IPS-18a (cell line): ENCODE measurements around the gene ITGAL.

Experiments
- H3K27ac ChIP-seq: one replicate; pipeline ENCODE4 v1.5.1; 2013; ENCODE audit warnings: low read length
- H3K27me3 ChIP-seq: one replicate; pipeline ENCODE4 v1.6.1; 2013; ENCODE audit warnings: mild to moderate bottlenecking, low read length; ENCODE audit not compliant: control insufficient read depth, insufficient read depth
- H3K36me3 ChIP-seq: one replicate; pipeline ENCODE4 v1.6.1; 2013; ENCODE audit warnings: low read depth, low read length; ENCODE audit not compliant: control insufficient read depth
- H3K4me1 ChIP-seq: one replicate; pipeline ENCODE4 v1.6.1; 2013; ENCODE audit warnings: low read depth, low read length; ENCODE audit not compliant: control insufficient read depth
- H3K4me3 ChIP-seq: one replicate; pipeline ENCODE4 v1.5.1; 2013; ENCODE audit warnings: low read length
- H3K9ac ChIP-seq: one replicate; pipeline ENCODE4 v1.6.1; 2013; ENCODE audit warnings: mild to moderate bottlenecking, low read length, moderate library complexity
- H3K9me3 ChIP-seq: one replicate; pipeline ENCODE4 v1.6.1; 2013; ENCODE audit warnings: low read depth, low read length; ENCODE audit not compliant: control insufficient read depth

ITGAL gene

DNA sequence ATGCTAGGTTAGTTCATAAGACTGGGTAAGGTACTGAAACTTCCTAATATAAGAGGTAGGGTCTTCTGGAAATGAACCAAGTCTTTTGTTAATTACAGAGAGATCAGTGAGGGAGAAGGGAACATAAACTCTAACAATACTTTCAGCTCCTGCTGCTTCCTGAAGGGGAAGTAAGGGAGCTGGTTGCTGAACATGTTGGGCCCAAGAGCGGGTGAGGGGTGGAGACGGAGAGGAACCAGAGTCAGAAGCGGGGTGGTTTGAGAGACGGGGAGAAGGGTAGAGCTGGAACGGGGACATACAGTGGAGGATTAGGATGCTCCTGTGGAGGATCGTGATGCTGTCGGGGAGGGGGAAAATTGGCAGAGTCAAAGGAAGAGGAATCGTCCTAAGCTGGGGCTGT, 73.6 kb downstream of the ITGAL start:
- Histone ChIP-seq H3K36me3 (no peaks in the 10 kb centered on the region), H3K4me3 (no peak overlapping the region), H3K27me3 (no peaks in the 10 kb centered on the region), H3K9ac (no peak overlapping the region), H3K4me1 (peaks cover 39% of the 10 kb centered on the region), H3K9me3 (no peaks in the 10 kb centered on the region), H3K27ac (no peak overlapping the region)

DNA sequence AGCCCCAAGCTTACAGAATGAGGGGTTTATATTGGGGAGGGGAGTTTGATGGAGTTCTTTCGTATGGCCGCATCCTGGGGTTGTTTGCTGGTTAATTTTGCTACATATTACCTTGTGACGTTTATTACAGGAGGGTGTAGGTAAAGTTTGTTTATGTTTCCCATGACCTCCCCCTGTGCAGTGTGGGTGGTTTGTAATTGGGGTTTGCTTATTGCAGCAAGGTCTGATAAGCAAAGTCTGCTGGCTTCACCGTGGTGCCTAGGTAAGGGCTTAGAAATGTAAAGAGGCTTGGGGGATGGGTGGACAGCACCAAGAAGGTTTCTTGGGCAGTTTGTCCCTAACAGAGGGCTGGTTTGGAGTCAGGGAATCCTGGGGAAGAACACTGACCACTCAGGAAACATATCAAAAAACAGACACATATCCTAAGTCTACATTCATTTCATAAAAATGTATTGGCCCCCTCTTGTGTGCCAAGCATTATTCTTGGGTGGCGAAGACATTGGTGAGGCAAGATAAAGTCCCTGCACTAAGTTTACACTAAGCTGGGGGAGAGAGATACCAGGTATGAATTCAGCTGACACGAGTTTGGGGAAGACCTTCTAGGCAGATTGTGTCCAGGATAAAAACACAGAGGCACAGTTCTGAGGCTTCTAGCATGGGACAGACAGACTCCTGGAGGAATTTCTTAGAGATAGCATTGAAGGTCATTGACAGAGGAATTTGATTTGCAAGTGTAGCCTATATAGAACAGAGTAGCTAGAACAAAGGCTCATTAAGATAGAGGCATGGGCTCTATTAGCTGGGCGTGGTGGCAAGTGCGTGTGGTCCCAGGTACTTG, 76.1 kb downstream of the ITGAL start:
- no peak overlapping the region for H3K27ac ChIP-seq
- no peak overlapping the region for H3K4me3 ChIP-seq
- no peak overlapping the region for H3K9ac ChIP-seq
- no peaks in the 10 kb centered on the region for H3K9me3 ChIP-seq
- no peaks in the 10 kb centered on the region for H3K36me3 ChIP-seq
- H3K4me1 ChIP-seq, result peaks cover 15% of the 10 kb centered on the region
- H3K27me3 ChIP-seq, result no peaks in the 10 kb centered on the region

DNA sequence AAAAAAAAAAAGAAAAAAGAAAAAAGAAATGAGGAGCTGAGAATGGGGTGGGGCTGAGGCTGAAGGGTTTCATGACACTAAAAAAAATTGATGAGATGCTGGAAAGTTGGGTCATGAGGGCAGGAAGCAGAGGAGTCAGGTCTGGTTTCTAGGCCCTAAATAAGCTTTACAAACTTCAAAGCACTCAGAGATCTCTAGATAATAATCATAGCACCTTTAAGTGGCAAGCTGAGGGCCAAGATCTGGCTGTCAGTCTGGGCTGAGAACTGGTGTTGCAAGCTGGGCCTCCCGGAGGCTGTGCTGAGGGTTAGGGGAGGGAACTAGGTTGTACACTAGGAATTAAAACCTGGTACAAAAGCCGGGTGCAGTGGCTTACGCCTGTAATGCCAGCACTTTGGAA, 79.2 kb downstream of the ITGAL start:
- Histone ChIP-seq H3K9me3 (no peaks in the 10 kb centered on the region), H3K36me3 (peaks cover 10% of the 10 kb centered on the region), H3K4me1 (no peaks in the 10 kb centered on the region), H3K27ac (no peak overlapping the region), H3K9ac (no peak overlapping the region), H3K27me3 (no peaks in the 10 kb centered on the region), H3K4me3 (no peak overlapping the region)

DNA sequence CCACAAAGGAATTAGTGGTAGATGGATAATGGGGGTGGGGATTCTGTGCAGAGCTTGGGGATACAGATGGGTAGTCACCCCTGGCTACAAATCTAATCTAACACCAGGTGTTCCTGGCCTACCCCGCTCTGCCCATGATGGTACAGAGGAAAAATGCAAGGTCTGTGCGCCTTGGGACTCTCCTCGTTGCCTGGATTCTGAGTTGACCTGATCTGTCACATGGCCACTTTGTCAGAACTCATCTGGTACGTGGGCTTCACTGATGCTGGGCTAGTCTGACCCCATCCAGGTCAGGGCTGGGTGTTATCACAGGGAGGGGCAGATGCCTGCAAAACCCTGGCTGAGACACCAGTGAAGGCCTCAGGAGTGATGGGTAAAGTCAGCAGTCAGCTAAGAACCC, 80.4 kb downstream of the ITGAL start:
- Histone ChIP-seq H3K9ac (no peak overlapping the region), H3K27me3 (no peaks in the 10 kb centered on the region), H3K4me3 (no peak overlapping the region), H3K4me1 (no peaks in the 10 kb centered on the region), H3K27ac (no peak overlapping the region), H3K36me3 (peaks cover 10% of the 10 kb centered on the region), H3K9me3 (no peaks in the 10 kb centered on the region)

DNA sequence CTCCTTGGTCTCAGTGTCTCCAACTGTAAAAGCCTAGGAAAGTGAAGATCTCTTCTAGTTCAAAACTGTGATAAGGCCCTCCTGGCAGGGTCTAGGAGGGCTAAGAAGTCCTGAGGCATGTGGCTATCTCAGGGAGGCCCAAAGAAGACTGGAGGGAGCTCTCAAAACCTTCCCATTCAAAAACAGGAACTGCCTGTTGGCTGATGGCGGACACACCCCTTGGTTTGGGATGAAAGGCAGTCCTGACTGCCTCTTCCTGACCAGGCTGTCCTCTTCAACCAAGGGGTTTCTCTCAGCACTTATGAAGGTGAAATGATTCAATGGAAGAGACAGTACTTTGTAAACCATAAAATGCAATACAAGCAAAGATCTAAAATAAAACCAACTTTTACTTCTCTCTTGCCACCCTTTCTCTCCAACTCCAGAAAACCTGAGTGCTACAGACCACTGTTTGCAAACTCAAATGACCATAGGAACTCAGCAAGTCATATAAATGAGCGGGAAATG, 80.9 kb downstream of the ITGAL start:
- Histone ChIP-seq H3K36me3 (peaks cover 10% of the 10 kb centered on the region), H3K4me1 (no peaks in the 10 kb centered on the region), H3K9ac (no peak overlapping the region), H3K27ac (no peak overlapping the region), H3K27me3 (no peaks in the 10 kb centered on the region), H3K9me3 (no peaks in the 10 kb centered on the region), H3K4me3 (no peak overlapping the region)

DNA sequence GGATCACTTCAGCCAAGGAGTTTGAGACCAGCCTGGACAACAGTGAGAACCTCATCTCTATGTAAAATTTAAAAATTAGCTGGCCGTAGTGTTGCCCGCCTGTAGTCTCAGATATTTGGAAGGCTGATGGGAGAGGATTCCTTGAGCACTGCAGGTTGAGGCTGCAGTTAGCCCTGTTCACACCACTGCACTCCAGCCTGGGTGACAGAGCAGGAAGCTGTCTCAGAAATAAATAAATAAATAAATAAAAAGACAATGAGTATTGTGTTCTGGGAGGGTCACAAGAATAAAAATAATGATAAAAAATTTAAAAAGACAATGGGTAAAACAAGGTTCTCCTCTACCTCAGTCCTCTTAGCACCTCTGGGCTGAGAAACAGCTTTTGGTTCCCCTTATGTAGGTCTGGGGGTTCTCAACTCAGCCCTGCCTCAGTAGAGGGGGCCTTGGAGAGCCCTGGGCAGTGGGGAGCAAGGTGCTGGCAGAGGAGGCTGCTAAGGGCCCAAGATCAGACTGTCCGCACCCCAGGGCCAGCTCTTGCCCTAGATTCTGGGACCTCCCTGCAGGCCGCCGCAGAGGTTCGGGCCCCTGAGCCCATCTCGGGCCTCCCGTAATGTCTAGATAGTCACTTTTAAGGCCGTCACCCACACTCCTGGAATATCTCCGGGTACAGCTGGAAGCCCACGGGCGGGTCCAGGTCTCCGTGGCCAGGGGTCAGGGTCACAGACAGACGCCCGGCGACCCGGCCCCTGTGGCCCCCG, 82.2 kb downstream of the ITGAL start:
- H3K27ac ChIP-seq, result no peak overlapping the region
- peaks cover 10% of the 10 kb centered on the region for H3K36me3 ChIP-seq
- H3K27me3 ChIP-seq, result no peaks in the 10 kb centered on the region
- no peaks in the 10 kb centered on the region for H3K9me3 ChIP-seq
- no peak overlapping the region for H3K4me3 ChIP-seq
- no peak overlapping the region for H3K9ac ChIP-seq
- peaks cover 6% of the 10 kb centered on the region for H3K4me1 ChIP-seq

DNA sequence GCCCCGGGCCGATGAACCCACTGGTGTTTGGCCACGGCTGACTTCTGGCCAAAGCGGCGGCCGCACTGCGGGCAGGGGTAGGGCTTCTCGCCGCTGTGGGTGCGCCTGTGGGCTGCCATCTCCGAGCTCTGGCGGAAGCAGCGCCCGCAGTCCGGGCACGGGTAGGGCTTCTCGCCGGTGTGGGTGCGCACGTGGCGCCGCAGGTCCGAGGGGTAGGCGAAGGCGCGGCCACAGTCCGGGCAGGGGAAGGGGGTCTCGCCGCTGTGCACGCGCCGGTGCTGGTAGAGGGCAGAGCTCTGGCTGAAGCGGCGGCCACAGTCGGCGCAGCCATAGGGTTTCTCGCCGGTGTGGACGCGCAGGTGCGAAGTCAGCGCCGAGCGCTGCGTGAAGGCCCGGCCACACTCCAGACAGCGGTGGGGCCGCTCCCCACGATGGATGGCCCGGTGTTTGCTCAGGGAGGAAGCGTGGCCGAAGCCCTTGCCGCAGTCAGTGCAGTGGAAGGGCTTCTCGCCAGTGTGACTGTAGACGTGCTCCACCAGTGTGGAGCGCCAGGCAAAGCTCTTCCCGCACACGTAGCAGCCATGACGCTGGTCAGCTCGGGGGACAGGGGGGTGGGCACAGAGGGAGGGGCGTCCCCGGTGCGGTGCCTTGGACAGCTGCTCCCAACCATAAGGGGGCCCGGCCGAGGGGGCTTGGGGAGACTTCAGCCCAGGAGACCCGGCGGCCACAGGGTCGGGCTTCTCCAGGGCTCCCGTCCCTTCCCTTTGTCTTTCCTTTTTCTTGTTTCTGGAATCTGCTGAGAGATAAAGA, 83.0 kb downstream of the ITGAL start:
- Histone ChIP-seq H3K27ac (no peak overlapping the region), H3K36me3 (peaks cover 10% of the 10 kb centered on the region), H3K27me3 (no peaks in the 10 kb centered on the region), H3K9ac (no peak overlapping the region), H3K9me3 (no peaks in the 10 kb centered on the region), H3K4me3 (no peak overlapping the region), H3K4me1 (peaks cover 6% of the 10 kb centered on the region)

DNA sequence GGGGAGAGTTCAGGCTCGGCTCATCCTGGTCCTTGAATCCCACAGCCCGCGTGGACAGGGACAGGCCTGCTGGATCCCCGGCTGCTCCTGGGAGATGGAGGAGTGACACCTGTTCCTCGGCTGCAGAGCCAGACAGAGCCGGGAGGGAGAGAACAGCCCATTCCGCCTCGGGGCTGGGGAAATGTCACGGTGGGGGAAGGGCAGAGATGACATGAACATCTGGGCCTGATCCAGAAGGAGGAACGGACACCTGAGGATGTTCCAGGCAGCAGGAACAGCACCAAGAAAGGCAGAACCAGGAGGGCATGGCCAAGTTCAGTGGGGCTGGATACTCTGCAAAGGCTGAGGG, 83.6 kb downstream of the ITGAL start:
- Histone ChIP-seq H3K36me3 (peaks cover 10% of the 10 kb centered on the region), H3K27me3 (no peaks in the 10 kb centered on the region), H3K4me1 (peaks cover 6% of the 10 kb centered on the region), H3K9me3 (no peaks in the 10 kb centered on the region), H3K4me3 (no peak overlapping the region), H3K9ac (no peak overlapping the region), H3K27ac (no peak overlapping the region)

DNA sequence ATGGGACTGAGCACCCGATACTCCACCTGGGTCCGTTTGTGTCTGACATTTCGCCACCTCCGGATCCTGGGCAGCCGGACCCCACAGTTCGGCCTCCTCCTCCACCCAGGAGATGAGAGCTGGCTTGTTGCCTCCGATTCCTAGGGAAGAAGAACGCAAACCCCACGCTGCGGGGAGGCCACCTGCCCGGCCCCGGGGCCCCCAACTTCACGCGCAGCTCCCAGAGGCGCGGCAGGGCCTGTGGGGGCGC, 85.1 kb downstream of the ITGAL start:
- H3K4me1 ChIP-seq, result peaks cover 6% of the 10 kb centered on the region
- H3K27me3 ChIP-seq, result no peaks in the 10 kb centered on the region
- H3K9me3 ChIP-seq, result no peaks in the 10 kb centered on the region
- H3K27ac ChIP-seq, result no peak overlapping the region
- H3K4me3 ChIP-seq, result peak overlapping the region; percentile 84
- H3K36me3 ChIP-seq, result peaks cover 10% of the 10 kb centered on the region
- H3K9ac ChIP-seq, result peak overlapping the region; percentile 86

DNA sequence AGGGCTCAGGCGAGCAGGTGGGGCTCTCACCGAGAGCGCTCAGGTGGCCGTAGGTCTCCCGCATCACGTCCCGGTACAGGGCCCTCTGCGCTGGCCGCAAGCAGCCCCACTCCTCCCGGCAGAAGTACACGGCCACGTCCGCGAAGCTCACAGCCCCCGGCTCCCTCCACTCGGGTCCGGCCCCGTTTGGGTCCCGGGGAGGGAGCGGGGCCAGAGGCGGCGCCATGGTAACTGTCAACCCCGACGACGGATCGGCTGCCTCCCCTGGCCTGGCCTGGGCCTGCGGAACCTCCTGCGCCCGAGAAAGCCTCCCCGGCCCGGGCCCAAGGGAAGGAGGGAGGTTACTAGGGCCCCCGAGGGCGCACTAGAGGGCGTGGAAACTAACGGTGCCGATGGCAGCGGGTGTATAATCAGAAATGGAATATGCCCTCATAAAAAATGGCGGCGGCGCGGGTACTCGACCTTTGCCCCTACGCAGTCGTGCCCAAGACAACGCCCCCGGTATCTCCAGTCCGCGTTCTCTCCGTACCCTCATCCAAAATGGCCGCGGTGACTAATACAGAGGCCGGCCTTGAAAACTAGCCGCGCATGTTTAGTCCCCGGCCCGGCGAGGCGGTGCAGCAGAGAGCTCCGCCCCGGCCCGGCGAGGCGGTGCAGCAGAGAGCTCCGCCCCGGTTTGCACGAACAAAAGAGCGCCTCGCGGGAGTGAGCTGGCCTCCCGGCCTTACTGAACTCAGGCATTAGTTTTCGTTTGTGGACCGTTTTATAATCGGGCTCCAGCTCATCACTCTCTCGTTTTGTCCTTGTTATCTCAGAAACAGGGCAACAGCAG, 85.6 kb downstream of the ITGAL start, which contains the start of gene ZNF764:
TSS of gene ZNF764 (minus strand) at position 418 of the 832 bp plus-strand sequence. CDS start at position 226, 192 bp downstream.
- Histone ChIP-seq H3K4me1 (peaks cover 6% of the 10 kb centered on the region), H3K27ac (peak within 1 kb of the TSS; percentile 88), H3K9ac (peak within 1 kb of the TSS; percentile 86), H3K27me3 (no peaks in the 10 kb centered on the region), H3K9me3 (no peaks in the 10 kb centered on the region), H3K4me3 (peak within 1 kb of the TSS; percentile 84), H3K36me3 (peaks cover 10% of the 10 kb centered on the region)
